GM13977 (cell line): Measurements from ENCODE around the gene CREB3L4.

Experiments
- DNase-seq: peaks from one replicate; pipeline ENCODE4 v3.0.0; 2012; ENCODE audit warnings: low spot score
- CTCF ChIP-seq: IDR thresholded peaks from 2 replicates; pipeline ENCODE4 v1.5.1; 2012; ENCODE audit warnings: mild to moderate bottlenecking, control low read depth; ENCODE audit not compliant: insufficient read depth; ENCODE audit errors: extremely low read depth, missing control alignments
- in situ Hi-C: fragments of 300-500 bp; cut with MboI; formaldehyde crosslinking; loops from one replicate; pipeline ENCODE4 v1.12.0; 2022; ENCODE audit warnings: low sequenced_read_pairs, low pct_unique_long_range_greater_than_20kb, mixed read lengths, inconsistent platforms; ENCODE audit not compliant: unreplicated experiment

Gene CREB3L4

GRCh38 chr1:153938996-153939395 is 28.7 kb upstream of the CREB3L4 start:
- in situ Hi-C loops = no loop called here
- DNase-seq = no peak
- TF ChIP-seq CTCF = no peak

GRCh38 chr1:153939476-153939875 is 28.2 kb upstream of the CREB3L4 start:
- in situ Hi-C loops = no loop called here
- DNase-seq = no peak
- TF ChIP-seq CTCF = no peak

- no peak for TF ChIP-seq CTCF
- in situ Hi-C loops = no loop called here
- no peak for DNase-seq
These were observed 26.9 kb upstream of the CREB3L4 start for GRCh38 chr1:153940756-153941155.

- no peak for DNase-seq
- no peak for TF ChIP-seq CTCF
- in situ Hi-C loops = no loop called here
These were observed 25.6 kb upstream of the CREB3L4 start for GRCh38 chr1:153941826-153942725.

GRCh38 chr1:153942766-153943549 is 24.7 kb upstream of the CREB3L4 start:
- in situ Hi-C loops = no loop called here
- DNase-seq = no peak
- TF ChIP-seq CTCF = no peak

GRCh38 chr1:153944005-153944826 is 23.5 kb upstream of the CREB3L4 start:
- no peak for DNase-seq
- TF ChIP-seq CTCF = no peak
- in situ Hi-C loops = no loop called here
